ENCODE results near the gene PCAT7. TPM values are rescaled to one million over a fixed set of nuclear protein-coding genes. Genes with fewer than 3 reads are reported as not detected.

Gene PCAT7
- total and polyA plus RNA-seq, 2 donors (not counting 3 experiments of a cell fraction or from before 2014, with no cell fraction given) = not detected

DNA sequence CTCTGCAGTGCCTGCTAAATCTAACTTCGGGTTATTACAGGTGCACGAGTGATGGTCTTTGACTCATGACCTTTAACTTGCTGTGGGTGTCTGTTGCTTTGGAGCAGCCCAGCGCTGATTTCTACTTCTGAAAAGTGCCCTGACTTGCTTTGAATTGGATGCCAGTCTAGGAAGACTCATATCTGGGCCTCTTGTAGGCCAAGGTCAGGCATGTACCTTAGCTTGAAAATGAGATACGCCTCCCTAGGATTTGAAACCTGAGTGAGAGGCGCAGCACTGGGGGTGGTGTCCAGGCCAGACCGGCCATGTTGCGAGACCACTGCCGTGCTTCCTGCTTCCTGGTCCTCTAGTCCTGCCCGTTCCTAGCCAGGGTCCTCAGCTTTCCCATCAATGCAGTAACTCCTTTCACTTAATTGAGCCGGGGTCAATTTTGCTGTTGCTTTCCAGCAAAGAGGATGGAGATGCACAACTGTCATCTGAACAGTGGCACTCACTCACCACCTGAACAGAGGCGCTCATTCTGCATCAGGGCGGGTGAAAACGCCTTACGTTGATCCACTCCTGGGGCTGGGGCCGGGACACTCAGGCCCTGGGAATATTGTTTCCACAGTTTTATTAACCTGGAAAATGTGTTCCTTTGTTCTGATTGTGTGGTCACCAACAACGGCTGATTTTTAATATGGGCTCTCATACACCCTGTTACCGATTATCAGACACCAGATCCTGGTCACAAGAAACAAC is 14.3 kb downstream of the PCAT7 start:
- no peak overlapping the region for H3K4me3 ChIP-seq (replicated peaks in 1 of 3; ENCODE audit: insufficient read depth in 1 of 3, low read depth in 1 of 3, low read length in 3 of 3)
- dilution Hi-C loops (cut with MboI; ENCODE audit: extremely low pct_ligation_motif_present, low sequenced_read_pairs) (no loop called here), intact Hi-C loops (cut with micrococcal nuclease) (no loop called here)
- H3K4me1 ChIP-seq (ENCODE audit: control insufficient read depth, extremely low read depth, insufficient read depth, low read length) = no peaks in the 10 kb centered on the region
- BruUV-seq (replicated peaks) = no TSS peak
- no peak overlapping the region for H3K4me2 ChIP-seq (ENCODE audit: insufficient read depth, low read length)
- H3K27ac ChIP-seq (ENCODE audit: insufficient read depth, low read depth, low read length) = no peak overlapping the region
- no peaks in the 10 kb centered on the region for H3K79me2 ChIP-seq (ENCODE audit: control insufficient read depth, insufficient read depth, low read length)
- H3K9me1 ChIP-seq (replicated peaks; ENCODE audit: control insufficient read depth, extremely low read depth, insufficient read depth, low read length) = no peaks in the 10 kb centered on the region
- POLR2A ChIA-PET = no interaction called here
- no peaks in the 10 kb centered on the region for H3K9me3 ChIP-seq (replicated peaks; ENCODE audit: control insufficient read depth, insufficient read depth, low read length)
- no peaks in the 10 kb centered on the region for H3K36me3 ChIP-seq (ENCODE audit: control insufficient read depth in 2 of 2, extremely low read depth in 1 of 2, insufficient read depth in 2 of 2, low read length in 2 of 2)
- H3K27me3 ChIP-seq (ENCODE audit: control insufficient read depth in 2 of 2, insufficient read depth in 2 of 2, low read length in 2 of 2) = no peaks in the 10 kb centered on the region
- DNase-seq (ENCODE audit: low read depth, low spot score) (no peak), FAIRE-seq (no peak)
- TF ChIP-seq, protein P1, sequence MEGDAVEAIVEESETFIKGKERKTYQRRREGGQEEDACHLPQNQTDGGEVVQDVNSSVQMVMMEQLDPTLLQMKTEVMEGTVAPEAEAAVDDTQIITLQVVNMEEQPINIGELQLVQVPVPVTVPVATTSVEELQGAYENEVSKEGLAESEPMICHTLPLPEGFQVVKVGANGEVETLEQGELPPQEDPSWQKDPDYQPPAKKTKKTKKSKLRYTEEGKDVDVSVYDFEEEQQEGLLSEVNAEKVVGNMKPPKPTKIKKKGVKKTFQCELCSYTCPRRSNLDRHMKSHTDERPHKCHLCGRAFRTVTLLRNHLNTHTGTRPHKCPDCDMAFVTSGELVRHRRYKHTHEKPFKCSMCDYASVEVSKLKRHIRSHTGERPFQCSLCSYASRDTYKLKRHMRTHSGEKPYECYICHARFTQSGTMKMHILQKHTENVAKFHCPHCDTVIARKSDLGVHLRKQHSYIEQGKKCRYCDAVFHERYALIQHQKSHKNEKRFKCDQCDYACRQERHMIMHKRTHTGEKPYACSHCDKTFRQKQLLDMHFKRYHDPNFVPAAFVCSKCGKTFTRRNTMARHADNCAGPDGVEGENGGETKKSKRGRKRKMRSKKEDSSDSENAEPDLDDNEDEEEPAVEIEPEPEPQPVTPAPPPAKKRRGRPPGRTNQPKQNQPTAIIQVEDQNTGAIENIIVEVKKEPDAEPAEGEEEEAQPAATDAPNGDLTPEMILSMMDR (IDR thresholded peaks at IDR 0.05; ENCODE audit: extremely low read depth in 1 of 2, insufficient read depth in 1 of 2, low read depth in 1 of 2, low read length in 2 of 2) = no peak
- no peak for TF ChIP-seq JUN (IDR thresholded peaks at IDR 0.05; ENCODE audit: borderline replicate concordance, insufficient read depth, insufficient read length, low read depth)
- no peak for TF ChIP-seq POLR2A (IDR thresholded peaks at IDR 0.05; ENCODE audit: low read depth, low read length)
- TF ChIP-seq, protein P2, sequence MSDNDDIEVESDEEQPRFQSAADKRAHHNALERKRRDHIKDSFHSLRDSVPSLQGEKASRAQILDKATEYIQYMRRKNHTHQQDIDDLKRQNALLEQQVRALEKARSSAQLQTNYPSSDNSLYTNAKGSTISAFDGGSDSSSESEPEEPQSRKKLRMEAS (IDR thresholded peaks at IDR 0.05; ENCODE audit: insufficient read depth, insufficient read length) = no peak
- TF ChIP-seq POLR2AphosphoS5 (IDR thresholded peaks at IDR 0.05; ENCODE audit: insufficient read depth, low read depth, low read length) = no peak
- no peak for TF ChIP-seq MYC (IDR thresholded peaks at IDR 0.05; ENCODE audit: low read depth, low read length)
- no peak for TF ChIP-seq FOS (IDR thresholded peaks at IDR 0.05; ENCODE audit: borderline replicate concordance, insufficient read depth, low read length)
- no peak for TF ChIP-seq EZH2 (IDR thresholded peaks at IDR 0.05; ENCODE audit: borderline replicate concordance, low read depth, low read length, severe bottlenecking)
- no peak for TF ChIP-seq GATA2 (IDR thresholded peaks at IDR 0.05; ENCODE audit: insufficient read depth, insufficient read length, low read depth, low read length)
- no peak overlapping the region for H3K9ac ChIP-seq (replicated peaks; ENCODE audit: extremely low read depth, insufficient read depth, low read length)
- H2AFZ ChIP-seq (ENCODE audit: low read depth, low read length) = no peak overlapping the region
- CTCF ChIA-PET = no interaction called here
- H4K20me1 ChIP-seq (replicated peaks; ENCODE audit: control insufficient read depth, extremely low read depth, insufficient read depth, low read length) = no peaks in the 10 kb centered on the region
